ENCODE measurements around the gene PARVB. TPM values are rescaled to one million over a fixed set of nuclear protein-coding genes. Genes with fewer than 3 reads are reported as not detected.

The PARVB gene
- total and polyA plus RNA-seq, 9 of the 15 experiments (the other 6 are each of a cell fraction or from before 2014, with no cell fraction given): 1.1 to 59.2 (median 29.2) TPM

DNA sequence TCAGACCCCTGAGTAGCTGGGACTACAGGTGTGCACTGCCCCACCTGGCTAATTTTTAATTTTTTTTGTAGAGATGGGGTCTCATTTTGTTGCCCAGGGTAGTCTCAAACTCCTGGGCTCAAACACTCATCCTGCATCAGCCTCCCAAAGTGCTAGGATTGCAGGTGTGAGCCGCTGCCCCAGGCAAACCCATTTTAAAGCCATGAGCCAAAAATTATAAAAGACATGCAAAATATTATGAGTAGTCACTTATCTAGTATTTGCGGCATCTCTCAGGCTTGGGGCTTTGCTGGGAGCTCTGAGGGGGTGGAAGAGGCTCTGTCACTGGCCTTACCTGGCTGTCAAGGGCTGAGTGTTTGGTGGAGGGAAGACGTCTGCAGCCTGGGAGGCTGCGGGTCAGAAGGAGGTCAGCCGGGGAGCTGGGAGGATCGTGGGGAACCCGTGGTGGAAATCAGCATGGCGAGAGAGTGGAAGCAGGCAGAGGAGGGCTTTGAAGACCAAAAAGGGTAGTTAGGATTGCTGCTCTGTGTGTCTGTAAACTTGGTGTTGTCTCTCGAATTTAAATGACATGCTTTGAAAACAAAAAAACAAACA lies 87.6 kb downstream of the PARVB start:
- no peak for TF ChIP-seq E2F1 (CRISPR knock-in tag; IDR thresholded peaks at IDR 0.05)
- no peak for TF ChIP-seq TCFL5 (CRISPR knock-in tag; conservative IDR thresholded peaks at IDR 0.05)
- TF ChIP-seq PCBP1 (IDR thresholded peaks at IDR 0.05; ENCODE audit: low read depth, low read length, poor library complexity, severe bottlenecking): no peak
- TF ChIP-seq KLF1 (tag; IDR thresholded peaks at IDR 0.05): no peak
- TF ChIP-seq SLC30A9 (CRISPR knock-in tag; IDR thresholded peaks at IDR 0.05): no peak
- no peak for TF ChIP-seq BRF2 (IDR thresholded peaks at IDR 0.05; ENCODE audit: borderline replicate concordance, insufficient read depth, insufficient read length)
- no peak for TF ChIP-seq PML (IDR thresholded peaks at IDR 0.05; ENCODE audit: low read length)
- no peak for TF ChIP-seq POLR2AphosphoS5 (IDR thresholded peaks at IDR 0.05; ENCODE audit: control insufficient read depth, insufficient read depth, low read depth, low read length)
- TF ChIP-seq C11orf30 (IDR thresholded peaks at IDR 0.05; ENCODE audit: low read depth): no peak
- TF ChIP-seq, protein P1, sequence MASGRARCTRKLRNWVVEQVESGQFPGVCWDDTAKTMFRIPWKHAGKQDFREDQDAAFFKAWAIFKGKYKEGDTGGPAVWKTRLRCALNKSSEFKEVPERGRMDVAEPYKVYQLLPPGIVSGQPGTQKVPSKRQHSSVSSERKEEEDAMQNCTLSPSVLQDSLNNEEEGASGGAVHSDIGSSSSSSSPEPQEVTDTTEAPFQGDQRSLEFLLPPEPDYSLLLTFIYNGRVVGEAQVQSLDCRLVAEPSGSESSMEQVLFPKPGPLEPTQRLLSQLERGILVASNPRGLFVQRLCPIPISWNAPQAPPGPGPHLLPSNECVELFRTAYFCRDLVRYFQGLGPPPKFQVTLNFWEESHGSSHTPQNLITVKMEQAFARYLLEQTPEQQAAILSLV (tag; IDR thresholded peaks at IDR 0.05): no peak
- TF ChIP-seq CXXC5 (CRISPR knock-in tag; IDR thresholded peaks at IDR 0.05): no peak
- TF ChIP-seq FOXJ3 (CRISPR knock-in tag; IDR thresholded peaks at IDR 0.05): no peak
- TF ChIP-seq GTF2F1 (IDR thresholded peaks at IDR 0.05; ENCODE audit: low read depth, low read length): no peak
- TF ChIP-seq SIRT6 (IDR thresholded peaks at IDR 0.05; ENCODE audit: low read depth, low read length): no peak
- TF ChIP-seq DNMT1 (IDR thresholded peaks at IDR 0.05): no peak
- TF ChIP-seq, protein P2, sequence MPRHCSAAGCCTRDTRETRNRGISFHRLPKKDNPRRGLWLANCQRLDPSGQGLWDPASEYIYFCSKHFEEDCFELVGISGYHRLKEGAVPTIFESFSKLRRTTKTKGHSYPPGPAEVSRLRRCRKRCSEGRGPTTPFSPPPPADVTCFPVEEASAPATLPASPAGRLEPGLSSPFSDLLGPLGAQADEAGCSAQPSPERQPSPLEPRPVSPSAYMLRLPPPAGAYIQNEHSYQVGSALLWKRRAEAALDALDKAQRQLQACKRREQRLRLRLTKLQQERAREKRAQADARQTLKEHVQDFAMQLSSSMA (CRISPR knock-in tag; IDR thresholded peaks at IDR 0.05): no peak
- TF ChIP-seq ZFP91 (CRISPR knock-in tag; IDR thresholded peaks at IDR 0.05): no peak
- intact Hi-C loops (cut with micrococcal nuclease): no loop called here
- WGBS (ENCODE audit: insufficient coverage, low coverage, missing lambda C conversion rate): 70% methylated on average over 7 of the region's 9 CpGs

More for the DNA sequence above, 87.6 kb downstream of the PARVB start:
- Histone ChIP-seq H3K27me3 (ENCODE audit: control insufficient read depth in 2 of 2, insufficient read depth in 2 of 2, low read length in 2 of 2) (no peaks in the 10 kb centered on the region), H3K79me2 (ENCODE audit: control insufficient read depth, insufficient read depth, low read length) (no peaks in the 10 kb centered on the region), H3K9ac (ENCODE audit: insufficient read depth in 1 of 2, low read depth in 2 of 2, low read length in 2 of 2) (no peak overlapping the region), H3K4me1 (replicated peaks in 1 of 2; ENCODE audit: control insufficient read depth in 2 of 2, insufficient read depth in 2 of 2, low read length in 2 of 2) (no peaks in the 10 kb centered on the region), H3K9me1 (ENCODE audit: control insufficient read depth, insufficient read depth, low read length) (no peaks in the 10 kb centered on the region), H3K4me2 (ENCODE audit: insufficient read depth, low read length) (no peak overlapping the region), H3K4me3 (no peak overlapping the region), H3K36me3 (ENCODE audit: control insufficient read depth, insufficient read depth, low read length) (no peaks in the 10 kb centered on the region), H4K20me1 (replicated peaks; ENCODE audit: control insufficient read depth, insufficient read depth, low read length) (no peaks in the 10 kb centered on the region), H3K27ac (ENCODE audit: extremely low read depth, low read depth, low read length) (no peak overlapping the region), H2AFZ (ENCODE audit: low read depth, low read length) (no peak overlapping the region), H3K9me3 (replicated peaks; ENCODE audit: control insufficient read depth, insufficient read depth, low read depth, low read length) (no peaks in the 10 kb centered on the region)
- FAIRE-seq (no peak), ATAC-seq (no peak), DNase-seq (ENCODE audit: extremely low read depth in 1 of 4, low spot score in 3 of 4) (no peak)
- BruUV-seq (replicated peaks): no TSS peak
- in situ Hi-C loops (cut with MboI): no loop called here
- POLR2A ChIA-PET: interaction anchor here (0.6 kb wide), 1 partner anchor 1349 kb away, joined by 3 read pairs; no protein-coding TSS in a partner anchor
- CTCF ChIA-PET (ENCODE audit: low intra/inter-chr PET ratio): no interaction called here
